Choroid plexus epithelial cell (primary cell): ENCODE measurements around the gene SLC4A7.

ENCODE experiments used
- DNase-seq: peaks from one replicate; pipeline ENCODE4 v3.0.0-alpha.2; 2010; ENCODE audit warnings: low read depth
- H3K4me3 ChIP-seq: 2 replicates; pipeline ENCODE4 v1.5.1; 2011; ENCODE audit warnings: low read depth, mild to moderate bottlenecking, control low read depth, low read length, moderate library complexity
- CTCF ChIP-seq: conservative IDR thresholded peaks from 2 replicates; pipeline ENCODE4 v1.5.1; 2011; ENCODE audit warnings: low read depth, mild to moderate bottlenecking, control low read depth, inconsistent platforms, low read length, moderate library complexity

Gene SLC4A7

GRCh38 chr3:27504749-27505148 is 20.6 kb upstream of the SLC4A7 start:
- no peak for TF ChIP-seq CTCF
- DNase-seq = no peak
- no peak overlapping the region for H3K4me3 ChIP-seq

- no peak for DNase-seq
- H3K4me3 ChIP-seq = no peak overlapping the region
- TF ChIP-seq CTCF = no peak
These were observed 19.3 kb upstream of the SLC4A7 start for GRCh38 chr3:27503526-27503925.

GRCh38 chr3:27501759-27502158 is 17.6 kb upstream of the SLC4A7 start:
- no peak overlapping the region for H3K4me3 ChIP-seq
- DNase-seq = no peak
- TF ChIP-seq CTCF = no peak

- TF ChIP-seq CTCF = no peak
- no peak overlapping the region for H3K4me3 ChIP-seq
- no peak for DNase-seq
These were observed 16.8 kb upstream of the SLC4A7 start for GRCh38 chr3:27500986-27501385.

GRCh38 chr3:27500035-27500434 is 15.9 kb upstream of the SLC4A7 start:
- DNase-seq = peak; percentile 64

GRCh38 chr3:27494784-27495183 is 10.6 kb upstream of the SLC4A7 start:
- DNase-seq = no peak
- no peak for TF ChIP-seq CTCF
- no peak overlapping the region for H3K4me3 ChIP-seq

More at GRCh38 chr3:27500035-27500434, 15.9 kb upstream of the SLC4A7 start:
- TF ChIP-seq CTCF = no peak
- H3K4me3 ChIP-seq = no peak overlapping the region

GRCh38 chr3:27488821-27489220 is 4.6 kb upstream of the SLC4A7 start:
- no peak for TF ChIP-seq CTCF

More at GRCh38 chr3:27488821-27489220, 4.6 kb upstream of the SLC4A7 start:
- no peak overlapping the region for H3K4me3 ChIP-seq
- DNase-seq = peak; percentile 37
